Peyer's patch (tissue), 4 donors: ENCODE data around the gene ITSN1. TPM values are rescaled to one million over a fixed set of nuclear protein-coding genes. Genes with fewer than 3 reads are reported as not detected.

Experiments
- DNase-seq, 3 donors: peaks; one replicate each; pipeline ENCODE4 v3.0.0-alpha.2; 2017 to 2019
- H3K27ac ChIP-seq, 4 donors: fragments of 200-600 bp; sonication (generic); one replicate each; pipeline ENCODE4 v1.5.1; 2016 to 2019
- H3K27me3 ChIP-seq, 2 donors: fragments of 200-600 bp; sonication (generic); one replicate each; pipeline ENCODE4 v1.5.1; 2019
- H3K36me3 ChIP-seq, 3 donors: fragments of 200-600 bp; sonication (generic); one replicate each; pipeline ENCODE4 v1.5.1; 2016 to 2019
- H3K4me1 ChIP-seq, 4 donors: fragments of 200-600 bp; sonication (generic); one replicate each; pipeline ENCODE4 v1.5.1; 2016 to 2019
- H3K4me3 ChIP-seq, 4 donors: fragments of 200-600 bp; sonication (generic); 1 replicate in 3 of 4; 2 replicates in 1 of 4; pipeline ENCODE4 v1.5.1; 2016 to 2019; ENCODE audit warnings: mild to moderate bottlenecking in 1 of 4
- H3K9me3 ChIP-seq, 4 donors: fragments of 200-600 bp; sonication (generic); one replicate each; pipeline ENCODE4 v1.5.1; 2016 to 2019; ENCODE audit warnings: mild to moderate bottlenecking in 1 of 4
- POLR2A ChIP-seq, 2 donors: fragments of 450-650 bp; IDR thresholded peaks; one replicate each; pipeline ENCODE4 v1.5.1; 2017; ENCODE audit warnings: antibody characterized with exemption in 2 of 2, mild to moderate bottlenecking in 2 of 2, moderate library complexity in 2 of 2
- total RNA-seq, 4 donors: library from RNA; depleted of rRNA; stranded (reverse); fragments of >200 nt; gene quantifications; one replicate each; pipeline ENCODE4 v1.1.0, GENCODE V29; 2016
- TF ChIP-seq, protein P1 (sequence below), 6 experiments: fragments of 450-650 bp in 4 of 6; fragments of 200-600 bp in 2 of 6; sonication (generic) in 1 of 6; IDR thresholded peaks; one replicate each; pipeline ENCODE4 v1.5.1; 2017 to 2019; ENCODE audit warnings: antibody characterized with exemption in 6 of 6, mild to moderate bottlenecking in 3 of 6, moderate library complexity in 1 of 6

Gene ITSN1
- total RNA-seq, 4 donors from 2014 or later, result 41.0 to 56.9 (median 49.5) TPM

DNA sequence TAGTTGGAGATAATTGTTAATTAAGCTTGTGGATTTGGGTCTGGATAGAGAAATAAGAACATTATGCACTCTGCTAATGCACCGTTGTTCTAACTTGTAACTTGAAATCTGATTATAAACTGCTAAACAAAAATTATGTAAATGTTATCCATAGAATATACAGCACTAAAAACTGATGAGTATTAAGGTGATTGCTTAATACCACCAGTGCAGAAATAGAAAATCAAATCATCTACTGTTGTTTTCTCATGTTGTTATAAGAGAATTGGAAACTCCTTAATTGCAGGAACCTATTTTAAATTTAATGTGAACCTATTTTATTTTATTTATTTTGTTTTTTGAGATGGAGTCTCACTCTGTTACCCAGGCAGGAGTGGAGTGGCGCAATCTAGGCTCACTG is 125.7 kb downstream of the ITSN1 start:
- H3K27ac ChIP-seq, result no peak overlapping the region
- H3K27me3 ChIP-seq, result no peaks in the 10 kb centered on the region
- H3K9me3 ChIP-seq, result no peaks in the 10 kb centered on the region
- no peak overlapping the region for H3K4me3 ChIP-seq
- no peak for DNase-seq
- TF ChIP-seq, protein P1, sequence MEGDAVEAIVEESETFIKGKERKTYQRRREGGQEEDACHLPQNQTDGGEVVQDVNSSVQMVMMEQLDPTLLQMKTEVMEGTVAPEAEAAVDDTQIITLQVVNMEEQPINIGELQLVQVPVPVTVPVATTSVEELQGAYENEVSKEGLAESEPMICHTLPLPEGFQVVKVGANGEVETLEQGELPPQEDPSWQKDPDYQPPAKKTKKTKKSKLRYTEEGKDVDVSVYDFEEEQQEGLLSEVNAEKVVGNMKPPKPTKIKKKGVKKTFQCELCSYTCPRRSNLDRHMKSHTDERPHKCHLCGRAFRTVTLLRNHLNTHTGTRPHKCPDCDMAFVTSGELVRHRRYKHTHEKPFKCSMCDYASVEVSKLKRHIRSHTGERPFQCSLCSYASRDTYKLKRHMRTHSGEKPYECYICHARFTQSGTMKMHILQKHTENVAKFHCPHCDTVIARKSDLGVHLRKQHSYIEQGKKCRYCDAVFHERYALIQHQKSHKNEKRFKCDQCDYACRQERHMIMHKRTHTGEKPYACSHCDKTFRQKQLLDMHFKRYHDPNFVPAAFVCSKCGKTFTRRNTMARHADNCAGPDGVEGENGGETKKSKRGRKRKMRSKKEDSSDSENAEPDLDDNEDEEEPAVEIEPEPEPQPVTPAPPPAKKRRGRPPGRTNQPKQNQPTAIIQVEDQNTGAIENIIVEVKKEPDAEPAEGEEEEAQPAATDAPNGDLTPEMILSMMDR (IDR thresholded peaks at IDR 0.05), result no peak
- TF ChIP-seq POLR2A (IDR thresholded peaks at IDR 0.05), result no peak
- no peaks in the 10 kb centered on the region for H3K4me1 ChIP-seq
- H3K36me3 ChIP-seq, result peaks cover 0 to 30% (median 0%) of the 10 kb centered on the region in 3 donors

DNA sequence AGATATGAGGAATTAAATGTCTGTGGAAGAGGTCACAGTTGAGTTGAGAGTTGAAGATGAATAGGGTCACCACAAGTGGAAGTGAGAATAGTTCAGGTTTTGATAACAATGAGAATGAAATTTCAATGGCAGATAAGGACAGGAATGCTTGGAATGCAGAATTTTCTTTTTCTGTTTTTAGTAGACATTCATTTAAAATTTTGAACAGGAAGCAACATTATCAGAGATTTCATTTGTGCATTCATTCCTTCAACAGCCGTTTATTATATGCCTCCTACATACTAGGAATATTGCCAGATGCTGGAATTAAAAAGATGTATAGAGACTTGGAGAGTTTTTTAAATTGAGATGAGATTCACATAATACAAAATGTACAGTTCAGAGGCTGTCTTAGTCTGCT is 126.8 kb downstream of the ITSN1 start:
- DNase-seq, result no peak
- peaks cover 0 to 40% (median 0%) of the 10 kb centered on the region in 3 donors for H3K36me3 ChIP-seq

DNA sequence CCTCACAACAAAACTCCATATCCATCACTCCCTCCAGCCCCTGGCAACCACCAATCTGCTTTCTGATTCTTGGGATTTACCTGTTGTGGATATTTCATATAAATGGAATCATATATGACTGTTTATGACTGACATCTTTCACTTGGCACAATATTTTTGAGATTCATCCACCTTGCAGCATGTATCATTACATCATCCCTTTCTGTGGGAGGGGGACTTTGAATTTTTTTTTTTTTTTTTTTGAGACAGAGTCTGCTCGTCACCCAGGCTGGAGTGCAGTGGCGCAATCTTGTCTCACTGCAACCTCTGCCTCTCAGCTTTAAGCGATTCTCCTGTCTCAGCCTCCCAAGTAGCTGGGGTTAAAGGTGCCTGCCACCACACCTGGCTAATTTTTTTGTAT is 128.2 kb downstream of the ITSN1 start:
- H3K27ac ChIP-seq, result no peak overlapping the region
- DNase-seq, result no peak
- H3K9me3 ChIP-seq, result no peaks in the 10 kb centered on the region
- H3K36me3 ChIP-seq, result peaks cover 0 to 53% (median 0%) of the 10 kb centered on the region in 3 donors
- no peaks in the 10 kb centered on the region for H3K4me1 ChIP-seq
- no peaks in the 10 kb centered on the region for H3K27me3 ChIP-seq
- no peak for TF ChIP-seq POLR2A (IDR thresholded peaks at IDR 0.05)
- TF ChIP-seq, protein P1 (IDR thresholded peaks at IDR 0.05), result no peak
- H3K4me3 ChIP-seq, result no peak overlapping the region

More for the DNA sequence above, 126.8 kb downstream of the ITSN1 start:
- Histone ChIP-seq H3K4me1 (no peaks in the 10 kb centered on the region), H3K27me3 (no peaks in the 10 kb centered on the region), H3K4me3 (no peak overlapping the region), H3K27ac (no peak overlapping the region), H3K9me3 (no peaks in the 10 kb centered on the region)
- TF ChIP-seq, protein P1 (IDR thresholded peaks at IDR 0.05), result no peak
- TF ChIP-seq POLR2A (IDR thresholded peaks at IDR 0.05), result no peak

DNA sequence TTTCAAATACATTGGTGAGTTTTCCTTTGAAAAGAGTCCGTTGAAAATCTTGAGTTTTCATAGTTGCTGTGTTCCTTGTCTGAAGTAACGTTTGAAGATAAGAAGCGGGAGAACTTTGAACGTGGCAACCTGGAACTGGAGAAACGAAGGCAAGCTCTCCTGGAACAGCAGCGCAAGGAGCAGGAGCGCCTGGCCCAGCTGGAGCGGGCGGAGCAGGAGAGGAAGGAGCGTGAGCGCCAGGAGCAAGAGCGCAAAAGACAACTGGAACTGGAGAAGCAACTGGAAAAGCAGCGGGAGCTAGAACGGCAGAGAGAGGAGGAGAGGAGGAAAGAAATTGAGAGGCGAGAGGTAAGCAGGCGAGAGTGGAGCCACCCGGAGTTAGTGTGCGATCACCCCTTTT is 129.7 kb downstream of the ITSN1 start:
- Histone ChIP-seq H3K9me3 (no peaks in the 10 kb centered on the region), H3K27ac (no peak overlapping the region), H3K4me3 (no peak overlapping the region), H3K4me1 (no peaks in the 10 kb centered on the region), H3K27me3 (no peaks in the 10 kb centered on the region), H3K36me3 (peaks cover 0 to 50% (median 0%) of the 10 kb centered on the region in 3 donors)
- DNase-seq, result no peak
- TF ChIP-seq, protein P1 (IDR thresholded peaks at IDR 0.05), result no peak
- TF ChIP-seq POLR2A (IDR thresholded peaks at IDR 0.05), result no peak

DNA sequence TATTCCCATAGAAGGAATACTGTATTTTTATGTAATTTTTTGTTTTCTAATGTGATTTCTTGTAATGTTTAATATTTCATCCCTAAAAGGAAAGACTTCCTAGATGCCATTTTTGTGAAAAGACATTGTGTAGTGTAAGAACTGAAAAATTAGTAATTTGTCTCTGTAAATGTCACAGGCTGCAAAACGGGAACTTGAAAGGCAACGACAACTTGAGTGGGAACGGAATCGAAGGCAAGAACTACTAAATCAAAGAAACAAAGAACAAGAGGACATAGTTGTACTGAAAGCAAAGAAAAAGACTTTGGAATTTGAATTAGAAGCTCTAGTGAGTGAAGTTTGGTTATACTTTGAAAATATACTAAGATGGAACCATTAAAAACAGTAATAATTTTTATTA is 132.2 kb downstream of the ITSN1 start:
- no peak overlapping the region for H3K4me3 ChIP-seq

More for the DNA sequence above, 132.2 kb downstream of the ITSN1 start:
- H3K36me3 ChIP-seq, result peaks cover 0 to 50% (median 0%) of the 10 kb centered on the region in 3 donors
- no peaks in the 10 kb centered on the region for H3K9me3 ChIP-seq
- no peak for DNase-seq
- no peaks in the 10 kb centered on the region for H3K4me1 ChIP-seq
- H3K27me3 ChIP-seq, result no peaks in the 10 kb centered on the region
- H3K27ac ChIP-seq, result no peak overlapping the region
- TF ChIP-seq, protein P1 (IDR thresholded peaks at IDR 0.05), result no peak
- TF ChIP-seq POLR2A (IDR thresholded peaks at IDR 0.05), result no peak
